Naive thymus-derived CD4-positive, alpha-beta T cell (primary cell): ENCODE results near the gene BCAS3. TPM values are rescaled to one million over a fixed set of nuclear protein-coding genes. Genes with fewer than 3 reads are reported as not detected.
"Not testable (repeated sequence)": the region's sequence is repeated elsewhere in the genome, so short reads cannot be mapped to it uniquely, and the experiment has no call there.

Source experiments
- ATAC-seq: fragments of 150-1000 bp; cut with Tn5 transposase; 2 replicates; pipeline ENCODE4 v1.10.0; 2021; ENCODE audit warnings: mild to moderate bottlenecking, moderate library complexity
- CTCF ChIA-PET: fragments of 350-600 bp; sonication (Branson Sonifier 250); formaldehyde crosslinking; loops from one replicate; lab custom pipeline; 2021; ENCODE audit warnings: antibody characterized with exemption; lab: Charles Lee
- POLR2A ChIA-PET: fragments of 350-600 bp; sonication (Branson Sonifier 250); formaldehyde crosslinking; loops from one replicate; lab custom pipeline; 2021; ENCODE audit warnings: antibody characterized with exemption, inconsistent platforms; lab: Charles Lee
- DNase-seq, 9 donors: peaks; one replicate each; pipeline versions ENCODE4 v3.0.0 to v3.0.0-alpha.2; 2020 to 2022; ENCODE audit warnings: mixed read lengths in 1 of 9
- H3K27ac ChIP-seq: one replicate; pipeline ENCODE4 v1.7.0; 2013; ENCODE audit warnings: mild to moderate bottlenecking, low read depth, low read length, moderate library complexity
- H3K27me3 ChIP-seq, 2 donors: one replicate each; pipeline ENCODE4 v1.7.0; 2013; ENCODE audit warnings: low read length in 2 of 2, mild to moderate bottlenecking in 2 of 2, moderate library complexity in 2 of 2; ENCODE audit not compliant: control insufficient read depth in 2 of 2, insufficient read depth in 2 of 2
- H3K36me3 ChIP-seq, 3 experiments: 1 replicate in 2 of 3; 2 replicates in 1 of 3; pipeline ENCODE4 v1.7.0; 2013; ENCODE audit warnings: low read length in 3 of 3, mild to moderate bottlenecking in 3 of 3, moderate library complexity in 1 of 3; ENCODE audit not compliant: insufficient read depth in 3 of 3, control insufficient read depth in 2 of 3
- H3K4me1 ChIP-seq, 2 donors: one replicate each; pipeline ENCODE4 v1.7.0; 2013; ENCODE audit warnings: low read length in 2 of 2, mild to moderate bottlenecking in 2 of 2, moderate library complexity in 1 of 2; ENCODE audit not compliant: control insufficient read depth in 2 of 2, insufficient read depth in 2 of 2
- H3K4me3 ChIP-seq: 2 replicates; pipeline ENCODE4 v1.7.0; 2013; ENCODE audit warnings: mild to moderate bottlenecking, low read length
- H3K9me3 ChIP-seq, 3 experiments: 1 replicate in 2 of 3; 2 replicates in 1 of 3; pipeline ENCODE4 v1.7.0; 2013; ENCODE audit warnings: low read length in 3 of 3; ENCODE audit not compliant: control insufficient read depth in 2 of 3
- H3K27ac Mint-ChIP-seq, 9 donors: one replicate each; pipeline ENCODE4 v1.8.0; 2020 to 2022; ENCODE audit warnings: mixed read lengths in 9 of 9, mild to moderate bottlenecking in 8 of 9, moderate library complexity in 5 of 9, inconsistent platforms in 2 of 9
- H3K27me3 Mint-ChIP-seq, 5 donors: one replicate each; pipeline ENCODE4 v1.8.0; 2021 to 2022; ENCODE audit warnings: mixed read lengths in 5 of 5, mild to moderate bottlenecking in 1 of 5
- H3K36me3 Mint-ChIP-seq, 5 donors: one replicate each; pipeline ENCODE4 v1.8.0; 2020 to 2022; ENCODE audit warnings: mixed read lengths in 5 of 5, mild to moderate bottlenecking in 3 of 5, inconsistent platforms in 1 of 5
- H3K4me1 Mint-ChIP-seq, 7 donors: one replicate each; pipeline ENCODE4 v1.8.0; 2020 to 2022; ENCODE audit warnings: mixed read lengths in 7 of 7, mild to moderate bottlenecking in 3 of 7, inconsistent platforms in 1 of 7
- H3K4me3 Mint-ChIP-seq, 10 donors: one replicate each; pipeline ENCODE4 v1.8.0; 2020 to 2022; ENCODE audit warnings: mild to moderate bottlenecking in 10 of 10, mixed read lengths in 10 of 10, moderate library complexity in 6 of 10, inconsistent platforms in 2 of 10
- H3K9me3 Mint-ChIP-seq, 11 donors: one replicate each; pipeline ENCODE4 v1.8.0; 2020 to 2022; ENCODE audit warnings: mixed read lengths in 11 of 11, mild to moderate bottlenecking in 4 of 11, inconsistent platforms in 1 of 11, moderate library complexity in 1 of 11
- intact Hi-C, 2 donors: fragments of 100-400 bp; cut with micrococcal nuclease; formaldehyde crosslinking; loops; one replicate each; pipeline ENCODE4 v1.15.1; 2023
- polyA plus RNA-seq, 2 donors: library from polyadenylated mRNA; unstranded; fragments of 300-500 nt; fragmentation: Illumina TruSeq; gene quantifications; one replicate each; pipeline ENCODE4 v1.2.3, GENCODE V29; 2021
- total RNA-seq, 6 experiments: library from RNA in 5 of 6; stranded (reverse) in 5 of 6; gene quantifications; 1 replicate in 5 of 6; 2 replicates in 1 of 6; pipeline ENCODE4 v1.2.3 and lab custom pipeline; 2021 to 2026

The BCAS3 gene
- total and polyA plus RNA-seq, 7 experiments from 2014 or later: 18.4 to 57.8 (median 37.5) TPM

GRCh38 chr17:61017317-61018006 is 339.8 kb downstream of the BCAS3 start:
- Mint-ChIP-seq H3K4me1 (peaks cover 0 to 3% (median 0%) of the 10 kb centered on the region in 7 donors), H3K9me3 (no peaks in the 10 kb centered on the region), H3K4me3 (no peak overlapping the region), H3K36me3 (peaks cover 0 to 23% (median 10%) of the 10 kb centered on the region in 5 donors), H3K27ac (no peak overlapping the region), H3K27me3 (peaks cover 0 to 2% (median 0%) of the 10 kb centered on the region in 5 donors)
- ChIA-PET CTCF (no interaction called here), POLR2A (no interaction called here)
- Histone ChIP-seq H3K27ac (no peak overlapping the region), H3K36me3 (no peaks in the 10 kb centered on the region), H3K4me1 (no peaks in the 10 kb centered on the region), H3K9me3 (no peaks in the 10 kb centered on the region), H3K4me3 (no peak overlapping the region), H3K27me3 (no peaks in the 10 kb centered on the region)
- intact Hi-C loops: no loop called here
- ATAC-seq: no peak
- DNase-seq: no peak

- H3K36me3 Mint-ChIP-seq: peaks cover 0 to 27% (median 11%) of the 10 kb centered on the region in 5 donors
- H3K9me3 Mint-ChIP-seq: no peaks in the 10 kb centered on the region
- CTCF ChIA-PET: no interaction called here
- no peak overlapping the region for H3K4me3 Mint-ChIP-seq
- peaks cover 0 to 2% (median 0%) of the 10 kb centered on the region in 5 donors for H3K27me3 Mint-ChIP-seq
- H3K4me1 Mint-ChIP-seq: peaks cover 0 to 3% (median 0%) of the 10 kb centered on the region in 7 donors
- no peak for ATAC-seq
- no peak overlapping the region for H3K27ac Mint-ChIP-seq
- Histone ChIP-seq H3K27me3 (no peaks in the 10 kb centered on the region), H3K9me3 (no peaks in the 10 kb centered on the region), H3K27ac (no peak overlapping the region), H3K36me3 (no peaks in the 10 kb centered on the region), H3K4me1 (no peaks in the 10 kb centered on the region), H3K4me3 (no peak overlapping the region)
- POLR2A ChIA-PET: no interaction called here
- no peak for DNase-seq
- intact Hi-C loops: no loop called here
Measured at GRCh38 chr17:61018938-61019337, 341.3 kb downstream of the BCAS3 start.

GRCh38 chr17:61023996-61024395 is 346.3 kb downstream of the BCAS3 start:
- Mint-ChIP-seq H3K36me3 (peaks cover 0 to 16% (median 4%) of the 10 kb centered on the region in 5 donors), H3K9me3 (no peaks in the 10 kb centered on the region), H3K27ac (no peak overlapping the region), H3K4me1 (peaks cover 0 to 17% (median 12%) of the 10 kb centered on the region in 7 donors), H3K27me3 (no peaks in the 10 kb centered on the region), H3K4me3 (no peak overlapping the region)
- no peaks in the 10 kb centered on the region for H3K9me3 ChIP-seq
- CTCF ChIA-PET: no interaction called here
- POLR2A ChIA-PET: no interaction called here
- no peak overlapping the region for H3K4me3 ChIP-seq
- H3K4me1 ChIP-seq: peaks cover 0 to 6% of the 10 kb centered on the region in 2 donors
- intact Hi-C loops: no loop called here
- H3K27ac ChIP-seq: no peak overlapping the region
- DNase-seq (no peak), ATAC-seq (no peak)
- H3K27me3 ChIP-seq: no peaks in the 10 kb centered on the region
- no peaks in the 10 kb centered on the region for H3K36me3 ChIP-seq

- intact Hi-C loops: no loop called here
- ATAC-seq (no peak), DNase-seq (no peak)
- Mint-ChIP-seq H3K27ac (no peak overlapping the region), H3K4me3 (no peak overlapping the region), H3K9me3 (no peaks in the 10 kb centered on the region), H3K4me1 (peaks cover 0 to 17% (median 12%) of the 10 kb centered on the region in 7 donors), H3K27me3 (no peaks in the 10 kb centered on the region), H3K36me3 (peaks cover 0 to 10% (median 4%) of the 10 kb centered on the region in 5 donors)
- no peak overlapping the region for H3K27ac ChIP-seq
- ChIA-PET POLR2A (no interaction called here), CTCF (no interaction called here)
- no peaks in the 10 kb centered on the region for H3K36me3 ChIP-seq
- peaks cover 0 to 6% of the 10 kb centered on the region in 2 donors for H3K4me1 ChIP-seq
- H3K4me3 ChIP-seq: no peak overlapping the region
- H3K9me3 ChIP-seq: no peaks in the 10 kb centered on the region
- H3K27me3 ChIP-seq: no peaks in the 10 kb centered on the region
Measured at GRCh38 chr17:61026818-61027217, 349.2 kb downstream of the BCAS3 start.

GRCh38 chr17:61029181-61029580 is 351.5 kb downstream of the BCAS3 start:
- H3K27ac ChIP-seq: no peak overlapping the region
- no peak for DNase-seq
- POLR2A ChIA-PET: no interaction called here
- peaks cover 0 to 17% (median 12%) of the 10 kb centered on the region in 7 donors for H3K4me1 Mint-ChIP-seq
- ATAC-seq: no peak
- H3K9me3 ChIP-seq: no peaks in the 10 kb centered on the region
- CTCF ChIA-PET: no interaction called here
- H3K27ac Mint-ChIP-seq: no peak overlapping the region
- no peaks in the 10 kb centered on the region for H3K27me3 Mint-ChIP-seq
- intact Hi-C loops: no loop called here
- peaks cover 0 to 11% (median 4%) of the 10 kb centered on the region in 5 donors for H3K36me3 Mint-ChIP-seq
- no peaks in the 10 kb centered on the region for H3K9me3 Mint-ChIP-seq
- H3K27me3 ChIP-seq: no peaks in the 10 kb centered on the region
- no peak overlapping the region for H3K4me3 Mint-ChIP-seq
- peaks cover 0 to 6% of the 10 kb centered on the region in 2 donors for H3K4me1 ChIP-seq
- no peak overlapping the region for H3K4me3 ChIP-seq
- no peaks in the 10 kb centered on the region for H3K36me3 ChIP-seq

GRCh38 chr17:61040666-61041065 is 363.0 kb downstream of the BCAS3 start:
- Histone ChIP-seq H3K36me3 (peaks cover 0 to 3% (median 3%) of the 10 kb centered on the region in 3 experiments), H3K9me3 (no peaks in the 10 kb centered on the region), H3K27me3 (no peaks in the 10 kb centered on the region), H3K4me1 (no peaks in the 10 kb centered on the region), H3K4me3 (no peak overlapping the region), H3K27ac (no peak overlapping the region)
- Mint-ChIP-seq H3K27me3 (no peaks in the 10 kb centered on the region), H3K27ac (peak overlapping the region in 1 of 9 donors; percentile 44), H3K4me1 (no peaks in the 10 kb centered on the region), H3K36me3 (peaks cover 0 to 47% (median 34%) of the 10 kb centered on the region in 5 donors), H3K4me3 (no peak overlapping the region), H3K9me3 (peaks cover 0 to 4% (median 0%) of the 10 kb centered on the region in 11 donors)
- CTCF ChIA-PET: interaction anchor here (0.5 kb wide), 1 partner anchor 123 kb away, joined by 4 read pairs; no protein-coding TSS in a partner anchor
- no peak for ATAC-seq
- no peak for DNase-seq
- POLR2A ChIA-PET: no interaction called here
- intact Hi-C loops: no loop called here

GRCh38 chr17:61042348-61042747 is 364.7 kb downstream of the BCAS3 start:
- POLR2A ChIA-PET, H3K27ac ChIP-seq, H3K27me3 ChIP-seq, H3K4me3 Mint-ChIP-seq, intact Hi-C loops, H3K27ac Mint-ChIP-seq, DNase-seq, H3K4me1 Mint-ChIP-seq, CTCF ChIA-PET, H3K4me1 ChIP-seq, ATAC-seq, H3K36me3 ChIP-seq, H3K9me3 Mint-ChIP-seq, H3K27me3 Mint-ChIP-seq, H3K9me3 ChIP-seq, H3K4me3 ChIP-seq: not testable (repeated sequence)
- peaks cover 0 to 33% (median 27%) of the 10 kb centered on the region in 5 donors for H3K36me3 Mint-ChIP-seq
